ENCODE measurements around the gene CLIC4. TPM values are rescaled to one million over a fixed set of nuclear protein-coding genes. Genes with fewer than 3 reads are reported as not detected.
A peak's percentile ranks its signal among the peaks of the same experiment; 100 is the strongest.

The CLIC4 gene
- total and polyA plus RNA-seq, 2 of the 8 experiments (the other 6 are each of a cell fraction or from before 2014, with no cell fraction given) = 77.5 to 293 TPM

- peaks cover 0 to 4% (median 0%) of the 10 kb centered on the region in 4 experiments; a peak in 2 of 7 replicates for H3K27me3 ChIP-seq (replicated peaks in 1 of 4; ENCODE audit: control insufficient read depth in 3 of 4, extremely low read depth in 1 of 4, insufficient read depth in 3 of 4, low read length in 3 of 4)
- no peak overlapping the region; a peak in 1 of 4 replicates for H3K4me2 ChIP-seq (ENCODE audit: insufficient read depth in 1 of 2, low read depth in 2 of 2, low read length in 2 of 2)
- H3K36me3 ChIP-seq (ENCODE audit: control insufficient read depth in 2 of 4, insufficient read depth in 4 of 4, low read length in 3 of 4) = no peaks in the 10 kb centered on the region
- H4K8ac ChIP-seq (ENCODE audit: extremely low read depth, insufficient read depth, low read length) = no peak overlapping the region; the same call in 1 of the 2 replicates
- no peak overlapping the region for H3K27ac ChIP-seq (ENCODE audit: low read depth, low read length)
- H3K79me2 ChIP-seq (ENCODE audit: control insufficient read depth in 1 of 2, insufficient read depth in 2 of 2, low read length in 2 of 2) = no peaks in the 10 kb centered on the region
- ChIA-PET POLR2A (ENCODE audit: partially characterized antibody) (interaction anchor here (1.0 to 1.9 kb wide), 2 partner anchors 14 to 178 kb away, joined by 4 to 6 read pairs; no protein-coding TSS in a partner anchor), CTCF (ENCODE audit: partially characterized antibody) (interaction anchor here (0.7 to 3.0 kb wide), 15 partner anchors 9 to 344 kb away, joined by 3 to 15 read pairs (median 5); no protein-coding TSS in a partner anchor)
- H2BK20ac ChIP-seq (ENCODE audit: low read length) = no peak overlapping the region
- no peak overlapping the region for H3K14ac ChIP-seq (ENCODE audit: insufficient read length)
- 82% methylated on average over 28 of the region's 28 CpGs; no CpG with 5 or more reads in 1 of the 2 experiments for WGBS, 2 experiments (ENCODE audit: extremely low coverage in 1 of 2, insufficient coverage in 1 of 2, insufficient read length in 1 of 2, insufficient replicate concordance in 2 of 2, low coverage in 1 of 2, low lambda C conversion rate in 2 of 2, missing lambda C conversion rate in 1 of 2)
- H2BK5ac ChIP-seq (ENCODE audit: low read depth, low read length) = peak overlapping the region; percentile 24; the same call in 1 of the 2 replicates
- H3K4me1 ChIP-seq (replicated peaks in 1 of 4; ENCODE audit: control insufficient read depth in 3 of 4, insufficient read depth in 4 of 4, low read length in 3 of 4) = peaks cover 0 to 4% (median 4%) of the 10 kb centered on the region in 4 experiments; a peak in 3 of 7 replicates
- no peaks in the 10 kb centered on the region for H3K9me3 ChIP-seq (ENCODE audit: insufficient read depth in 2 of 2, low read depth in 1 of 2, low read length in 1 of 2)
- peak overlapping the region; percentile 52 for H2AFZ ChIP-seq (ENCODE audit: low read length)
- no peak overlapping the region for H3K9ac ChIP-seq (replicated peaks in 1 of 4; ENCODE audit: extremely low read depth in 1 of 4, low read depth in 3 of 4, low read length in 3 of 4)
- no peaks in the 10 kb centered on the region for H4K20me1 ChIP-seq (replicated peaks in 1 of 2; ENCODE audit: control insufficient read depth in 1 of 2, insufficient read depth in 2 of 2, low read length in 2 of 2)
- H4K5ac ChIP-seq (ENCODE audit: insufficient read length, low read depth, low read length) = no peak overlapping the region
- no peak overlapping the region for H3K4ac ChIP-seq (replicated peaks; ENCODE audit: insufficient read length, low read depth, low read length)
- H4K91ac ChIP-seq (replicated peaks; ENCODE audit: insufficient read length, low read length) = no peak overlapping the region
- H3K23me2 ChIP-seq (ENCODE audit: low read depth, low read length) = no peaks in the 10 kb centered on the region
- peak in 1 of 2 experiments; percentile 50 for DNase-seq (ENCODE audit: low read depth in 1 of 2, low spot score in 2 of 2)
- no peak overlapping the region for H2BK120ac ChIP-seq (replicated peaks; ENCODE audit: low read depth, low read length)
- no peak overlapping the region for H2BK12ac ChIP-seq (ENCODE audit: low read depth, low read length)
- H3K18ac ChIP-seq (ENCODE audit: extremely low read depth, low read length) = no peak overlapping the region
- H3K79me1 ChIP-seq (ENCODE audit: low read depth, low read length) = no peaks in the 10 kb centered on the region
- H2AK5ac ChIP-seq (ENCODE audit: low read depth, low read length) = no peak overlapping the region
- no peak overlapping the region for H2BK15ac ChIP-seq (ENCODE audit: low read length)
- FAIRE-seq = no peak
- no peak overlapping the region for H3K23ac ChIP-seq (ENCODE audit: insufficient read length)
- no peak overlapping the region for H3K56ac ChIP-seq (replicated peaks; ENCODE audit: insufficient read length, low read depth, low read length)
- no peak overlapping the region for H3K4me3 ChIP-seq (ENCODE audit: extremely low read depth in 1 of 4, insufficient read depth in 2 of 4, low read depth in 3 of 4, low read length in 4 of 4)
- TF ChIP-seq YY1 (IDR thresholded peaks at IDR 0.05; ENCODE audit: low read depth, low read length) = no peak
- TF ChIP-seq ZNF274 (IDR thresholded peaks at IDR 0.05; ENCODE audit: borderline replicate concordance, extremely low read depth, low read length) = no peak
- no peak for TF ChIP-seq GTF2F1 (IDR thresholded peaks at IDR 0.05; ENCODE audit: borderline replicate concordance, low read depth, low read length)
- no peak for TF ChIP-seq SIRT6 (IDR thresholded peaks at IDR 0.05; ENCODE audit: low read length)
- TF ChIP-seq TAF7 (optimal IDR thresholded peaks at IDR 0.05; ENCODE audit: borderline replicate concordance, low read depth, low read length) = no peak
- no peak for TF ChIP-seq KDM5A (IDR thresholded peaks at IDR 0.05; ENCODE audit: low read length)
- no peak for TF ChIP-seq PHF8 (conservative IDR thresholded peaks at IDR 0.05; ENCODE audit: low read depth, low read length)
Observed at GRCh38 chr1:24861821-24862727, 116.8 kb downstream of the CLIC4 start.
